Measurements from ENCODE around the gene ZNF18. TPM values are rescaled to one million over a fixed set of nuclear protein-coding genes. Genes with fewer than 3 reads are reported as not detected.

The ZNF18 gene
- total and polyA plus RNA-seq, 2 experiments from 2014 or later, result 5.9 to 9.8 TPM

GRCh38 chr17:12024327-12024726 lies 27.1 kb upstream of the ZNF18 start (continued):
- TF ChIP-seq REST (IDR thresholded peaks at IDR 0.05; ENCODE audit: unreplicated experiment) (no peak), CTCF (conservative IDR thresholded peaks at IDR 0.05; ENCODE audit: low read depth in 2 of 2) (no peak), CREB1 (CRISPR knock-in tag; IDR thresholded peaks at IDR 0.05; ENCODE audit: low read depth) (no peak), NANOG (IDR thresholded peaks at IDR 0.05; ENCODE audit: borderline replicate concordance) (no peak), STAT1 (IDR thresholded peaks at IDR 0.05; ENCODE audit: unreplicated experiment) (no peak), ZNF114 (CRISPR knock-in tag; IDR thresholded peaks at IDR 0.05) (no peak), EZH2phosphoT487 (IDR thresholded peaks at IDR 0.05; ENCODE audit: unreplicated experiment) (no peak), ZNF331 (CRISPR knock-in tag; IDR thresholded peaks at IDR 0.05; ENCODE audit: low read depth) (no peak), ETS1 (IDR thresholded peaks at IDR 0.05) (no peak)

- Histone ChIP-seq H3K4me2 (peak overlapping the region; percentile 98), H3K9me2 (ENCODE audit: insufficient read depth) (no peaks in the 10 kb centered on the region), H3K4me1 (ENCODE audit: insufficient read depth) (peaks cover 52% of the 10 kb centered on the region), H3K27me3 (ENCODE audit: insufficient read depth) (peaks cover 7% of the 10 kb centered on the region), H3K4me3 (peak overlapping the region; percentile 85), H3K27ac (ENCODE audit: low read depth) (no peak overlapping the region), H3F3A (replicated peaks; ENCODE audit: low read depth) (no peaks in the 10 kb centered on the region; the same call in 1 of the 2 replicates), H2AFZ (no peak overlapping the region), H3K79me2 (replicated peaks; ENCODE audit: insufficient read depth) (peaks cover 60% of the 10 kb centered on the region), H4K20me1 (replicated peaks; ENCODE audit: insufficient read depth) (peaks cover 33% of the 10 kb centered on the region), H3K36me3 (ENCODE audit: insufficient read depth) (no peaks in the 10 kb centered on the region)
- H3K4me3 Mint-ChIP-seq, result peak overlapping the region; percentile 81
- peaks cover 47% of the 10 kb centered on the region for H3K4me1 Mint-ChIP-seq
- DNase-seq (ENCODE audit: low spot score) (no peak), ATAC-seq (no peak)
- no peaks in the 10 kb centered on the region for H3K9me3 Mint-ChIP-seq
- no peaks in the 10 kb centered on the region; the same call in 2 of the 3 replicates for H3K36me3 Mint-ChIP-seq (ENCODE audit: low read depth)
- no peaks in the 10 kb centered on the region for H3K27me3 Mint-ChIP-seq (ENCODE audit: insufficient read depth, low read depth, poor library complexity)
- H3K27ac Mint-ChIP-seq, result no peak overlapping the region
- TF ChIP-seq REST (IDR thresholded peaks at IDR 0.05; ENCODE audit: unreplicated experiment), result no peak
- no peak for TF ChIP-seq NANOG (IDR thresholded peaks at IDR 0.05; ENCODE audit: borderline replicate concordance)
- no peak for TF ChIP-seq ZNF331 (CRISPR knock-in tag; IDR thresholded peaks at IDR 0.05; ENCODE audit: low read depth)
- TF ChIP-seq CREB1 (CRISPR knock-in tag; IDR thresholded peaks at IDR 0.05; ENCODE audit: low read depth), result no peak
- TF ChIP-seq POLR2AphosphoS5 (IDR thresholded peaks at IDR 0.05; ENCODE audit: low read depth), result no peak
- TF ChIP-seq JUNB (IDR thresholded peaks at IDR 0.05; ENCODE audit: unreplicated experiment), result no peak
Observed at GRCh38 chr17:12022310-12022709, 25.0 kb upstream of the ZNF18 start.

All from GM23338 (cell line).